Caco-2 (cell line): ENCODE results near the gene CDH13. TPM values are rescaled to one million over a fixed set of nuclear protein-coding genes. Genes with fewer than 3 reads are reported as not detected.

Experiments
- BruUV-seq: library from RNA; stranded (reverse); fragments of 400-500 nt; replicated peaks from 2 replicates; lab custom pipeline; 2021; lab: Mats Ljungman, UMichigan
- CTCF ChIA-PET: fragments of 300-600 bp; sonication (Branson Sonifier 250); formaldehyde crosslinking; loops from one replicate; lab custom pipeline; 2022; ENCODE audit warnings: antibody characterized with exemption; lab: Charles Lee
- POLR2A ChIA-PET: fragments of 300-600 bp; sonication (Branson Sonifier 250); formaldehyde crosslinking; loops from one replicate; lab custom pipeline; 2022; ENCODE audit warnings: antibody characterized with exemption; lab: Charles Lee
- DNase-seq, 2 experiments: peaks; one replicate each; pipeline versions ENCODE4 v3.0.0 to v3.0.0-alpha.2; 2020 to 2022
- H3K27me3 ChIP-seq: replicated peaks from 2 replicates; pipeline ENCODE4 v1.6.0; 2011; ENCODE audit warnings: low read length; ENCODE audit not compliant: control insufficient read depth, insufficient read depth
- H3K36me3 ChIP-seq: 2 replicates; pipeline ENCODE4 v1.5.1; 2011; ENCODE audit warnings: low read length; ENCODE audit not compliant: control insufficient read depth, insufficient read depth
- H3K4me1 ChIP-seq: fragments of 250-450 bp; sonication (Bioruptor Pico); 2 replicates; pipeline ENCODE4 v1.5.1; 2020; ENCODE audit warnings: mild to moderate bottlenecking
- H3K4me3 ChIP-seq: 2 replicates; pipeline ENCODE4 v1.5.1; 2011; ENCODE audit warnings: low read depth, mild to moderate bottlenecking, control low read depth, low read length
- H3K9me3 ChIP-seq: fragments of 250-450 bp; sonication (Bioruptor Pico); 2 replicates; pipeline ENCODE4 v1.5.1; 2020; ENCODE audit warnings: mild to moderate bottlenecking, moderate library complexity
- H3K27ac Mint-ChIP-seq: one replicate; pipeline ENCODE4 v1.8.0; 2022; ENCODE audit warnings: mixed read lengths; ENCODE audit not compliant: unreplicated experiment
- H3K27me3 Mint-ChIP-seq: one replicate; pipeline ENCODE4 v1.8.0; 2022; ENCODE audit warnings: mixed read lengths; ENCODE audit not compliant: insufficient read depth, unreplicated experiment
- H3K36me3 Mint-ChIP-seq: one replicate; pipeline ENCODE4 v1.8.0; 2022; ENCODE audit warnings: mild to moderate bottlenecking, mixed read lengths; ENCODE audit not compliant: insufficient read depth, unreplicated experiment
- H3K4me1 Mint-ChIP-seq: one replicate; pipeline ENCODE4 v1.8.0; 2022; ENCODE audit warnings: low read depth, mixed read lengths; ENCODE audit not compliant: unreplicated experiment
- H3K4me3 Mint-ChIP-seq: one replicate; pipeline ENCODE4 v1.8.0; 2022; ENCODE audit warnings: mild to moderate bottlenecking, moderate library complexity, mixed read lengths; ENCODE audit not compliant: unreplicated experiment
- H3K9me3 Mint-ChIP-seq: one replicate; pipeline ENCODE4 v1.8.0; 2022; ENCODE audit warnings: mixed read lengths; ENCODE audit not compliant: unreplicated experiment
- CTCF ChIP-seq, 2 experiments: fragments of 200-600 bp in 1 of 2; IDR thresholded peaks; 1 replicate in 1 of 2; 2 replicates in 1 of 2; pipeline versions ENCODE4 v1.5.1 to v1.8.0; 2011 to 2022; ENCODE audit warnings: antibody characterized with exemption in 1 of 2, control low read depth in 1 of 2, inconsistent platforms in 1 of 2, low read depth in 1 of 2, low read length in 1 of 2, mild to moderate bottlenecking in 1 of 2, moderate library complexity in 1 of 2; ENCODE audit not compliant: insufficient read depth in 1 of 2, severe bottlenecking in 1 of 2, unreplicated experiment in 1 of 2
- intact Hi-C: fragments of 100-400 bp; cut with micrococcal nuclease; formaldehyde crosslinking; loops from one replicate; pipeline ENCODE4 v1.10.0; 2022; ENCODE audit not compliant: unreplicated experiment
- total RNA-seq: library from RNA; stranded (reverse); gene quantifications from 2 replicates; pipeline ENCODE4 v1.2.3, GENCODE V29; 2022

Gene CDH13
- total RNA-seq, 1 experiment from 2014 or later = 2.2 TPM

- 0 out of 2 replicates have a peak, but pooled peaks cover 4% of the 10 kb centered on the region for H3K9me3 ChIP-seq
- DNase-seq = no peak
- no peaks in the 10 kb centered on the region for H3K9me3 Mint-ChIP-seq
- no peaks in the 10 kb centered on the region for H3K36me3 Mint-ChIP-seq
- H3K27me3 ChIP-seq = no peaks in the 10 kb centered on the region
- no TSS peak for BruUV-seq
- H3K27me3 Mint-ChIP-seq = peaks cover 27% of the 10 kb centered on the region
- no peaks in the 10 kb centered on the region for H3K36me3 ChIP-seq
- no peak overlapping the region for H3K4me3 Mint-ChIP-seq
- no peak overlapping the region for H3K27ac Mint-ChIP-seq
- TF ChIP-seq CTCF (IDR thresholded peaks at IDR 0.05; ENCODE audit: insufficient read depth in 1 of 2, low read depth in 1 of 2, low read length in 1 of 2, severe bottlenecking in 1 of 2, unreplicated experiment in 1 of 2) = no peak
- ChIA-PET POLR2A (no interaction called here), CTCF (no interaction called here)
- intact Hi-C loops = no loop called here
- H3K4me3 ChIP-seq = no peak overlapping the region
- H3K4me1 Mint-ChIP-seq = no peaks in the 10 kb centered on the region
- no peaks in the 10 kb centered on the region for H3K4me1 ChIP-seq
Observed at GRCh38 chr16:83363521-83363920, 736.8 kb downstream of the CDH13 start.

GRCh38 chr16:83365166-83365565 is 738.4 kb downstream of the CDH13 start:
- Mint-ChIP-seq H3K27me3 (peaks cover 29% of the 10 kb centered on the region), H3K9me3 (no peaks in the 10 kb centered on the region), H3K4me3 (no peak overlapping the region), H3K4me1 (no peaks in the 10 kb centered on the region), H3K36me3 (no peaks in the 10 kb centered on the region), H3K27ac (no peak overlapping the region)
- intact Hi-C loops = no loop called here
- CTCF ChIA-PET = no interaction called here
- no peaks in the 10 kb centered on the region for H3K36me3 ChIP-seq
- H3K4me1 ChIP-seq = no peaks in the 10 kb centered on the region
- no peaks in the 10 kb centered on the region for H3K27me3 ChIP-seq
- no TSS peak for BruUV-seq
- no peak for TF ChIP-seq CTCF (IDR thresholded peaks at IDR 0.05; ENCODE audit: insufficient read depth in 1 of 2, low read depth in 1 of 2, low read length in 1 of 2, severe bottlenecking in 1 of 2, unreplicated experiment in 1 of 2)
- DNase-seq = no peak
- POLR2A ChIA-PET = no interaction called here
- 0 out of 2 replicates have a peak, but pooled peaks cover 4% of the 10 kb centered on the region for H3K9me3 ChIP-seq
- H3K4me3 ChIP-seq = no peak overlapping the region

GRCh38 chr16:83366228-83366627 is 739.5 kb downstream of the CDH13 start:
- ChIA-PET POLR2A (no interaction called here), CTCF (interaction anchor here (0.7 kb wide), 1 partner anchor 736 kb away, joined by 4 read pairs; no protein-coding TSS in a partner anchor)
- no peaks in the 10 kb centered on the region for H3K36me3 Mint-ChIP-seq

More at GRCh38 chr16:83366228-83366627, 739.5 kb downstream of the CDH13 start:
- H3K27ac Mint-ChIP-seq = no peak overlapping the region
- no peak for TF ChIP-seq CTCF (IDR thresholded peaks at IDR 0.05; ENCODE audit: insufficient read depth in 1 of 2, low read depth in 1 of 2, low read length in 1 of 2, severe bottlenecking in 1 of 2, unreplicated experiment in 1 of 2)
- DNase-seq = no peak
- no peaks in the 10 kb centered on the region for H3K27me3 ChIP-seq
- H3K9me3 Mint-ChIP-seq = no peaks in the 10 kb centered on the region
- no peak overlapping the region for H3K4me3 Mint-ChIP-seq
- no TSS peak for BruUV-seq
- H3K4me3 ChIP-seq = no peak overlapping the region
- H3K36me3 ChIP-seq = no peaks in the 10 kb centered on the region
- H3K9me3 ChIP-seq = 0 out of 2 replicates have a peak, but pooled peaks cover 4% of the 10 kb centered on the region
- no peaks in the 10 kb centered on the region for H3K4me1 Mint-ChIP-seq
- H3K27me3 Mint-ChIP-seq = peaks cover 25% of the 10 kb centered on the region
- intact Hi-C loops = no loop called here
- H3K4me1 ChIP-seq = no peaks in the 10 kb centered on the region
